ENCODE data around the gene NSMF. TPM values are rescaled to one million over a fixed set of nuclear protein-coding genes. Genes with fewer than 3 reads are reported as not detected.

Gene NSMF
- total and polyA plus RNA-seq, 2 donors (not counting 3 experiments of a cell fraction or from before 2014, with no cell fraction given), result 43.3 to 53.7 TPM

DNA sequence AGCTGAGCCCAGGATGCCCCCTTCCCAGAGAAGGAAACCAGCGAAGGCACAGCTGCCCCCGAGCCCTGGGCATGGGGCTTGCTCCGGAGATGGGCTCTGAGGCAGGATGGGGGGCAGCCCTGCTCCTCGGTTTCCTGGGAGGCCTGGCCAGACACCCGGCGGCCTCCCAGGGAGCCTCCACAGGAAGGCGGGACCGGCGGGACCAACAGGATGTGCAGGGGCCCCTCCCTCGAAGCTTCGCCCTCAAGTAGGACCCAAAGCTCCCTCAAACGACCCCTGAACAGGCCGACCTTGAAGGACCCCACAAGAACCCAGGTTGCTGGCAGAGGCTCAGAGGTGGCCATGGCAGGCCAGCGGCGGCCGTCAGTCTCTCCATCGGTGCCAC, 47.9 kb downstream of the NSMF start:
- dilution Hi-C loops (cut with MboI; ENCODE audit: extremely low pct_ligation_motif_present, low sequenced_read_pairs), result no loop called here
- Histone ChIP-seq H4K20me1 (replicated peaks; ENCODE audit: control insufficient read depth, extremely low read depth, insufficient read depth, low read length) (no peaks in the 10 kb centered on the region), H3K9me1 (replicated peaks; ENCODE audit: control insufficient read depth, extremely low read depth, insufficient read depth, low read length) (no peaks in the 10 kb centered on the region), H3K9me3 (replicated peaks; ENCODE audit: control insufficient read depth, insufficient read depth, low read length) (no peaks in the 10 kb centered on the region), H2AFZ (ENCODE audit: low read depth, low read length) (no peak overlapping the region), H3K4me1 (ENCODE audit: control insufficient read depth, extremely low read depth, insufficient read depth, low read length) (peaks cover 33% of the 10 kb centered on the region), H3K4me2 (ENCODE audit: insufficient read depth, low read length) (peak overlapping the region; percentile 23), H3K9ac (replicated peaks; ENCODE audit: extremely low read depth, insufficient read depth, low read length) (peak overlapping the region; percentile 45), H3K27me3 (ENCODE audit: control insufficient read depth in 2 of 2, insufficient read depth in 2 of 2, low read length in 2 of 2) (no peaks in the 10 kb centered on the region), H3K4me3 (replicated peaks in 1 of 3; ENCODE audit: insufficient read depth in 1 of 3, low read depth in 1 of 3, low read length in 3 of 3) (no peak overlapping the region), H3K27ac (ENCODE audit: insufficient read depth, low read depth, low read length) (peak overlapping the region; percentile 75), H3K79me2 (ENCODE audit: control insufficient read depth, insufficient read depth, low read length) (peaks cover 16% of the 10 kb centered on the region), H3K36me3 (ENCODE audit: control insufficient read depth in 2 of 2, extremely low read depth in 1 of 2, insufficient read depth in 2 of 2, low read length in 2 of 2) (no peaks in the 10 kb centered on the region)
- FAIRE-seq (no peak), DNase-seq (ENCODE audit: low read depth, low spot score) (no peak)
- ChIA-PET POLR2A (no interaction called here), CTCF (interaction anchor here (4.6 kb wide), 1 partner anchor 109 kb away, joined by 36 read pairs; the partner anchor contains the start of gene NRARP)
- BruUV-seq (replicated peaks), result no TSS peak
- TF ChIP-seq POLR2A (IDR thresholded peaks at IDR 0.05; ENCODE audit: low read depth, low read length) (peak; percentile 42), EZH2 (IDR thresholded peaks at IDR 0.05; ENCODE audit: borderline replicate concordance, low read depth, low read length, severe bottlenecking) (no peak), FOS (IDR thresholded peaks at IDR 0.05; ENCODE audit: borderline replicate concordance, insufficient read depth, low read length) (no peak)
- intact Hi-C loops (cut with micrococcal nuclease), result no loop called here

DNA sequence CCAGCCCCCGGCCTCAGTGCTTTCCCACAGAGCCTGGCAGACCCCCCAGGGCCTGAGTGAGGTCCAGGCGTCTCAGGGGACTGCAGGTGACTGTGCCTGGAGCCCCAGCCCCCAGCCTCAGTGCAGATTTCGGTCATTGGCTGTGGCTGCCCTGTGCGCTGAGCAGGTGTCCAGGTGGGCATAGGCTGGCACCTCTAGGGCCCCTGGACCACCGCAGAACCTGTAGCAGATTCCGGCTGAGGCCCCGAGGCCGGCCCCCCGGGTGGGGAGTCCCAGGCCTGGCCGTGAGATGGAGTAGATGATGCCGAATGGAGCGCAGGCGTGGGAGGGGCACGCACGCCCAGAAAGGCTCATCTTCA, 48.3 kb downstream of the NSMF start:
- H3K9me1 ChIP-seq (replicated peaks; ENCODE audit: control insufficient read depth, extremely low read depth, insufficient read depth, low read length), result no peaks in the 10 kb centered on the region
- no peak overlapping the region for H3K9ac ChIP-seq (replicated peaks; ENCODE audit: extremely low read depth, insufficient read depth, low read length)
- no peak overlapping the region for H3K4me2 ChIP-seq (ENCODE audit: insufficient read depth, low read length)
- H3K79me2 ChIP-seq (ENCODE audit: control insufficient read depth, insufficient read depth, low read length), result peaks cover 12% of the 10 kb centered on the region
- H3K36me3 ChIP-seq (ENCODE audit: control insufficient read depth in 2 of 2, extremely low read depth in 1 of 2, insufficient read depth in 2 of 2, low read length in 2 of 2), result no peaks in the 10 kb centered on the region
- dilution Hi-C loops (cut with MboI; ENCODE audit: extremely low pct_ligation_motif_present, low sequenced_read_pairs), result no loop called here
- peak overlapping the region; percentile 75 for H3K27ac ChIP-seq (ENCODE audit: insufficient read depth, low read depth, low read length)
- FAIRE-seq (no peak), DNase-seq (ENCODE audit: low read depth, low spot score) (no peak)
- no peak overlapping the region for H2AFZ ChIP-seq (ENCODE audit: low read depth, low read length)
- H3K4me1 ChIP-seq (ENCODE audit: control insufficient read depth, extremely low read depth, insufficient read depth, low read length), result peaks cover 35% of the 10 kb centered on the region
- no peaks in the 10 kb centered on the region for H4K20me1 ChIP-seq (replicated peaks; ENCODE audit: control insufficient read depth, extremely low read depth, insufficient read depth, low read length)
- POLR2A ChIA-PET, result no interaction called here
- H3K27me3 ChIP-seq (ENCODE audit: control insufficient read depth in 2 of 2, insufficient read depth in 2 of 2, low read length in 2 of 2), result no peaks in the 10 kb centered on the region
- no TSS peak for BruUV-seq (replicated peaks)
- TF ChIP-seq FOS (IDR thresholded peaks at IDR 0.05; ENCODE audit: borderline replicate concordance, insufficient read depth, low read length) (no peak), MYC (IDR thresholded peaks at IDR 0.05; ENCODE audit: low read depth, low read length) (no peak), GATA2 (IDR thresholded peaks at IDR 0.05; ENCODE audit: insufficient read depth, insufficient read length, low read depth, low read length) (no peak), JUN (IDR thresholded peaks at IDR 0.05; ENCODE audit: borderline replicate concordance, insufficient read depth, insufficient read length, low read depth) (no peak), POLR2AphosphoS5 (IDR thresholded peaks at IDR 0.05; ENCODE audit: insufficient read depth, low read depth, low read length) (no peak), EZH2 (IDR thresholded peaks at IDR 0.05; ENCODE audit: borderline replicate concordance, low read depth, low read length, severe bottlenecking) (no peak), POLR2A (IDR thresholded peaks at IDR 0.05; ENCODE audit: low read depth, low read length) (no peak)
- TF ChIP-seq, protein P1, sequence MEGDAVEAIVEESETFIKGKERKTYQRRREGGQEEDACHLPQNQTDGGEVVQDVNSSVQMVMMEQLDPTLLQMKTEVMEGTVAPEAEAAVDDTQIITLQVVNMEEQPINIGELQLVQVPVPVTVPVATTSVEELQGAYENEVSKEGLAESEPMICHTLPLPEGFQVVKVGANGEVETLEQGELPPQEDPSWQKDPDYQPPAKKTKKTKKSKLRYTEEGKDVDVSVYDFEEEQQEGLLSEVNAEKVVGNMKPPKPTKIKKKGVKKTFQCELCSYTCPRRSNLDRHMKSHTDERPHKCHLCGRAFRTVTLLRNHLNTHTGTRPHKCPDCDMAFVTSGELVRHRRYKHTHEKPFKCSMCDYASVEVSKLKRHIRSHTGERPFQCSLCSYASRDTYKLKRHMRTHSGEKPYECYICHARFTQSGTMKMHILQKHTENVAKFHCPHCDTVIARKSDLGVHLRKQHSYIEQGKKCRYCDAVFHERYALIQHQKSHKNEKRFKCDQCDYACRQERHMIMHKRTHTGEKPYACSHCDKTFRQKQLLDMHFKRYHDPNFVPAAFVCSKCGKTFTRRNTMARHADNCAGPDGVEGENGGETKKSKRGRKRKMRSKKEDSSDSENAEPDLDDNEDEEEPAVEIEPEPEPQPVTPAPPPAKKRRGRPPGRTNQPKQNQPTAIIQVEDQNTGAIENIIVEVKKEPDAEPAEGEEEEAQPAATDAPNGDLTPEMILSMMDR (IDR thresholded peaks at IDR 0.05; ENCODE audit: extremely low read depth in 1 of 2, insufficient read depth in 1 of 2, low read depth in 1 of 2, low read length in 2 of 2), result no peak
- TF ChIP-seq, protein P2, sequence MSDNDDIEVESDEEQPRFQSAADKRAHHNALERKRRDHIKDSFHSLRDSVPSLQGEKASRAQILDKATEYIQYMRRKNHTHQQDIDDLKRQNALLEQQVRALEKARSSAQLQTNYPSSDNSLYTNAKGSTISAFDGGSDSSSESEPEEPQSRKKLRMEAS (IDR thresholded peaks at IDR 0.05; ENCODE audit: insufficient read depth, insufficient read length), result no peak
- intact Hi-C loops (cut with micrococcal nuclease), result no loop called here
- H3K4me3 ChIP-seq (replicated peaks in 1 of 3; ENCODE audit: insufficient read depth in 1 of 3, low read depth in 1 of 3, low read length in 3 of 3), result no peak overlapping the region
- no peaks in the 10 kb centered on the region for H3K9me3 ChIP-seq (replicated peaks; ENCODE audit: control insufficient read depth, insufficient read depth, low read length)
- CTCF ChIA-PET, result interaction anchor here (4.6 kb wide), 1 partner anchor 109 kb away, joined by 36 read pairs; the partner anchor contains the start of gene NRARP
